Endothelial cell of umbilical vein (primary cell): ENCODE data around the gene MRGPRD. TPM values are rescaled to one million over a fixed set of nuclear protein-coding genes. Genes with fewer than 3 reads are reported as not detected.

Source experiments
- BruUV-seq: library from RNA; stranded (reverse); fragments of 400-500 nt; replicated peaks from 2 replicates; lab custom pipeline; 2021; lab: Mats Ljungman, UMichigan
- CTCF ChIA-PET: fragments of 300-600, 350-600 bp; sonication (Branson Sonifier 250); formaldehyde crosslinking; loops from one replicate; lab custom pipeline; 2021; ENCODE audit warnings: antibody characterized with exemption, inconsistent platforms; lab: Charles Lee
- POLR2A ChIA-PET: fragments of 300-600, 350-600 bp; sonication (Branson Sonifier 250); formaldehyde crosslinking; loops from one replicate; lab custom pipeline; 2021; ENCODE audit warnings: antibody characterized with exemption, inconsistent platforms; lab: Charles Lee
- DNase-seq: peaks from one replicate; pipeline ENCODE4 v3.0.0-alpha.2; 2011; ENCODE audit warnings: low read depth, low spot score
- FAIRE-seq: peaks from 2 replicates; lab custom pipeline; 2011; peaks lifted over from hg19 to GRCh38; lab: Jason Lieb, UNC
- H2AFZ ChIP-seq: 2 replicates; pipeline ENCODE4 v1.6.0; 2012; ENCODE audit warnings: low read depth, low read length, control low read depth, inconsistent platforms
- H3K27ac ChIP-seq: 2 replicates; pipeline ENCODE4 v1.5.1; 2011; ENCODE audit warnings: low read depth, mild to moderate bottlenecking, control low read depth, low read length, moderate library complexity; ENCODE audit not compliant: insufficient read depth
- H3K27me3 ChIP-seq, 2 experiments: 2 replicates each; pipeline versions ENCODE4 v1.6.0 to v1.6.1; 2011; ENCODE audit warnings: low read length in 2 of 2, mixed read lengths in 1 of 2; ENCODE audit not compliant: control insufficient read depth in 2 of 2, insufficient read depth in 2 of 2
- H3K36me3 ChIP-seq, 2 experiments: 2 replicates in 1 of 2; 3 replicates in 1 of 2; pipeline ENCODE4 v1.5.1; 2011; ENCODE audit warnings: low read length in 2 of 2, mild to moderate bottlenecking in 1 of 2, moderate library complexity in 1 of 2; ENCODE audit not compliant: control insufficient read depth in 2 of 2, insufficient read depth in 2 of 2; ENCODE audit errors: extremely low read depth in 1 of 2
- H3K4me1 ChIP-seq: 3 replicates; pipeline ENCODE4 v1.5.1; 2011; ENCODE audit warnings: mild to moderate bottlenecking, low read length; ENCODE audit not compliant: control insufficient read depth, insufficient read depth; ENCODE audit errors: extremely low read depth
- H3K4me2 ChIP-seq: 2 replicates; pipeline ENCODE4 v1.6.1; 2011; ENCODE audit warnings: low read length, control low read depth, mixed read lengths; ENCODE audit not compliant: insufficient read depth
- H3K4me3 ChIP-seq, 3 experiments: fragments of 200-600 bp in 1 of 3; sonication (generic), shearing (Covaris generic) in 1 of 3; replicated peaks in 1 of 3; 2 replicates each; pipeline ENCODE4 v1.5.1; 2011 to 2016; ENCODE audit warnings: control low read depth in 3 of 3, low read length in 3 of 3, mild to moderate bottlenecking in 2 of 3, inconsistent platforms in 1 of 3, low read depth in 1 of 3, moderate library complexity in 1 of 3; ENCODE audit not compliant: insufficient read depth in 1 of 3
- H3K79me2 ChIP-seq: 2 replicates; pipeline ENCODE4 v1.6.0; 2012; ENCODE audit warnings: low read length, inconsistent platforms; ENCODE audit not compliant: control insufficient read depth, insufficient read depth
- H3K9ac ChIP-seq: replicated peaks from 2 replicates; pipeline ENCODE3; 2011; ENCODE audit warnings: low read length, control low read depth; ENCODE audit not compliant: insufficient read depth; ENCODE audit errors: extremely low read depth
- H3K9me1 ChIP-seq: replicated peaks from 3 replicates; pipeline ENCODE4 v1.6.0; 2011; ENCODE audit warnings: mild to moderate bottlenecking, low read length; ENCODE audit not compliant: control insufficient read depth, insufficient read depth; ENCODE audit errors: extremely low read depth
- H3K9me3 ChIP-seq: replicated peaks from 2 replicates; pipeline ENCODE4 v1.5.1; 2012; ENCODE audit warnings: low read length, inconsistent platforms; ENCODE audit not compliant: control insufficient read depth, insufficient read depth
- H4K20me1 ChIP-seq: replicated peaks from 2 replicates; pipeline ENCODE3; 2011; ENCODE audit warnings: mild to moderate bottlenecking, low read length; ENCODE audit not compliant: control insufficient read depth, insufficient read depth; ENCODE audit errors: extremely low read depth
- EZH2 ChIP-seq: IDR thresholded peaks from 2 replicates; pipeline ENCODE4 v1.6.1; 2012; ENCODE audit warnings: borderline replicate concordance, low read depth, mild to moderate bottlenecking, moderate library complexity, low read length, inconsistent platforms; ENCODE audit not compliant: severe bottlenecking
- FOS ChIP-seq: IDR thresholded peaks from 2 replicates; pipeline ENCODE4 v1.6.1; 2011; ENCODE audit warnings: mild to moderate bottlenecking, low read length, moderate library complexity, borderline replicate concordance; ENCODE audit not compliant: insufficient read depth
- GATA2 ChIP-seq: IDR thresholded peaks from 2 replicates; pipeline ENCODE4 v1.7.0; 2011; ENCODE audit warnings: low read depth, mild to moderate bottlenecking, moderate library complexity, mixed read lengths, low read length; ENCODE audit not compliant: insufficient read length, insufficient read depth
- JUN ChIP-seq: IDR thresholded peaks from 2 replicates; pipeline ENCODE4 v1.6.1; 2011; ENCODE audit warnings: borderline replicate concordance, low read depth; ENCODE audit not compliant: insufficient read length, insufficient read depth
- MYC ChIP-seq: IDR thresholded peaks from one replicate; pipeline ENCODE4 v1.6.1; 2011; ENCODE audit warnings: mild to moderate bottlenecking, low read depth, low read length
- POLR2A ChIP-seq: IDR thresholded peaks from 2 replicates; pipeline ENCODE4 v1.6.1; 2012; ENCODE audit warnings: low read depth, mild to moderate bottlenecking, control low read depth, low read length
- POLR2AphosphoS5 ChIP-seq: IDR thresholded peaks from 2 replicates; pipeline ENCODE4 v1.6.1; 2012; ENCODE audit warnings: low read depth, mild to moderate bottlenecking, control low read depth, low read length, moderate library complexity; ENCODE audit not compliant: insufficient read depth
- dilution Hi-C: fragments of 300-500 bp; cut with MboI; formaldehyde crosslinking; loops from one replicate; pipeline ENCODE4 v1.15.0; 2019; ENCODE audit warnings: low sequenced_read_pairs; ENCODE audit not compliant: extremely low pct_ligation_motif_present
- intact Hi-C: fragments of 100-400 bp; cut with micrococcal nuclease; formaldehyde crosslinking; loops from one replicate; pipeline ENCODE4 v1.10.0; 2022
- polyA plus RNA-seq, 4 experiments: library from polyadenylated mRNA; depleted of rRNA in 3 of 4; stranded (reverse) in 3 of 4; unstranded in 1 of 4; fragments of >200 nt; gene quantifications; 2 replicates each; pipeline versions ENCODE4 v1.2.1 to v1.2.3, GENCODE V29; 2011 to 2012; ENCODE audit warnings: missing spikeins in 1 of 4
- total RNA-seq: library from RNA; stranded (reverse); gene quantifications from 2 replicates; pipeline ENCODE4 v1.2.3, GENCODE V29; 2021
- TF ChIP-seq, protein P1 (sequence below), 2 donors: IDR thresholded peaks; 1 replicate in 1 of 2; 2 replicates in 1 of 2; pipeline ENCODE4 v1.5.1; 2011; ENCODE audit warnings: low read length in 2 of 2, mild to moderate bottlenecking in 2 of 2, moderate library complexity in 2 of 2, control low read depth in 1 of 2, inconsistent platforms in 1 of 2, low read depth in 1 of 2; ENCODE audit not compliant: insufficient read depth in 1 of 2; ENCODE audit errors: extremely low read depth in 1 of 2
- TF ChIP-seq, protein P2 (sequence below): IDR thresholded peaks from 2 replicates; pipeline ENCODE4 v1.6.1; 2011; ENCODE audit not compliant: insufficient read depth, insufficient read length

Gene MRGPRD
- total and polyA plus RNA-seq, 2 donors (not counting 3 experiments of a cell fraction or from before 2014, with no cell fraction given), result not detected

DNA sequence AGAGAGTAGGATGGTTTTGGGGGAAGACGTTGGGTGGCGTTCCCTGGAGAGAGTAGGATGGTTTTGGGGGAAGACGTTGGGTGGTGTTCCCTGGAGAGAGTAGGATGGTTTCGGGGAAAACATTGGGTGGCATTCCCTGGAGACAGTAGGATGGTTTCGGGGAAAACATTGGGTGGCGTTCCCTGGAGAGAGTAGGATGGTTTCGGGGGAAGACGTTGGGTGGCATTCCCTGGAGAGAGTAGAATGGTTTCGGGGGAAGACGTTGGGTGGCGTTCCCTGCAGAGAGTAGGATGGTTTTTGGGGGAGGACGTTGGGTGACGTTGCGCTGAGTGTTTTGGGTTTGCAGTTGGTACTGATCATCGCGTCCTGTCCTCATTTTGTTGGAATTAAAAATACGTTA, 48.9 kb downstream of the MRGPRD start:
- DNase-seq (no peak), FAIRE-seq (no peak)
- dilution Hi-C loops (no loop called here), intact Hi-C loops (no loop called here)
- no peaks in the 10 kb centered on the region for H3K9me3 ChIP-seq
- H4K20me1 ChIP-seq, result no peaks in the 10 kb centered on the region
- no peaks in the 10 kb centered on the region for H3K79me2 ChIP-seq
- no peaks in the 10 kb centered on the region for H3K9me1 ChIP-seq
- H3K27ac ChIP-seq, result no peak overlapping the region
- no peak overlapping the region for H3K9ac ChIP-seq
- no peak overlapping the region for H3K4me3 ChIP-seq
- H3K36me3 ChIP-seq, result peaks cover 5 to 50% of the 10 kb centered on the region in 2 experiments
- POLR2A ChIA-PET, result no interaction called here
- BruUV-seq, result no TSS peak
- no peak overlapping the region for H2AFZ ChIP-seq
- TF ChIP-seq JUN (no peak), GATA2 (no peak), POLR2AphosphoS5 (no peak), EZH2 (no peak), FOS (no peak), MYC (no peak), POLR2A (no peak)
- TF ChIP-seq, protein P1, sequence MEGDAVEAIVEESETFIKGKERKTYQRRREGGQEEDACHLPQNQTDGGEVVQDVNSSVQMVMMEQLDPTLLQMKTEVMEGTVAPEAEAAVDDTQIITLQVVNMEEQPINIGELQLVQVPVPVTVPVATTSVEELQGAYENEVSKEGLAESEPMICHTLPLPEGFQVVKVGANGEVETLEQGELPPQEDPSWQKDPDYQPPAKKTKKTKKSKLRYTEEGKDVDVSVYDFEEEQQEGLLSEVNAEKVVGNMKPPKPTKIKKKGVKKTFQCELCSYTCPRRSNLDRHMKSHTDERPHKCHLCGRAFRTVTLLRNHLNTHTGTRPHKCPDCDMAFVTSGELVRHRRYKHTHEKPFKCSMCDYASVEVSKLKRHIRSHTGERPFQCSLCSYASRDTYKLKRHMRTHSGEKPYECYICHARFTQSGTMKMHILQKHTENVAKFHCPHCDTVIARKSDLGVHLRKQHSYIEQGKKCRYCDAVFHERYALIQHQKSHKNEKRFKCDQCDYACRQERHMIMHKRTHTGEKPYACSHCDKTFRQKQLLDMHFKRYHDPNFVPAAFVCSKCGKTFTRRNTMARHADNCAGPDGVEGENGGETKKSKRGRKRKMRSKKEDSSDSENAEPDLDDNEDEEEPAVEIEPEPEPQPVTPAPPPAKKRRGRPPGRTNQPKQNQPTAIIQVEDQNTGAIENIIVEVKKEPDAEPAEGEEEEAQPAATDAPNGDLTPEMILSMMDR (IDR thresholded peaks at IDR 0.05; ENCODE audit: extremely low read depth in 1 of 2, insufficient read depth in 1 of 2, low read depth in 1 of 2, low read length in 2 of 2), result no peak
- TF ChIP-seq, protein P2, sequence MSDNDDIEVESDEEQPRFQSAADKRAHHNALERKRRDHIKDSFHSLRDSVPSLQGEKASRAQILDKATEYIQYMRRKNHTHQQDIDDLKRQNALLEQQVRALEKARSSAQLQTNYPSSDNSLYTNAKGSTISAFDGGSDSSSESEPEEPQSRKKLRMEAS, result no peak
- H3K4me1 ChIP-seq, result no peaks in the 10 kb centered on the region
- no peaks in the 10 kb centered on the region for H3K27me3 ChIP-seq
- H3K4me2 ChIP-seq, result no peak overlapping the region
- CTCF ChIA-PET, result no interaction called here
